ENCODE data around the gene MYLK4.

- TF ChIP-seq POLR2A (IDR thresholded peaks at IDR 0.05; ENCODE audit: low read length) (no peak), GATA1 (IDR thresholded peaks at IDR 0.05; ENCODE audit: low read depth, low read length) (no peak)
Measured at GRCh38 chr6:2715737-2716136, 35.0 kb downstream of the MYLK4 start.
